Activated CD8-positive, alpha-beta T cell treated with anti-CD3 and anti-CD28 coated beads for 36 hours (primary cell): ENCODE data around the gene ANKRD6. TPM values are rescaled to one million over a fixed set of nuclear protein-coding genes. Genes with fewer than 3 reads are reported as not detected.

Source experiments
- ATAC-seq: fragments of 200-7000 bp; cut with Tn5 transposase; one replicate; pipeline ENCODE4 v1.10.0; 2021; ENCODE audit warnings: mild to moderate bottlenecking, moderate library complexity
- CTCF ChIA-PET: fragments of 350-600 bp; sonication (Branson Sonifier 250); formaldehyde crosslinking; loops from one replicate; lab custom pipeline; 2021; ENCODE audit warnings: antibody characterized with exemption; lab: Charles Lee
- POLR2A ChIA-PET: fragments of 350-600 bp; sonication (Branson Sonifier 250); formaldehyde crosslinking; loops from one replicate; lab custom pipeline; 2021; ENCODE audit warnings: antibody characterized with exemption; lab: Charles Lee
- DNase-seq: peaks from one replicate; pipeline ENCODE4 v3.0.0-alpha.2; 2020
- H3K27ac Mint-ChIP-seq: one replicate; pipeline ENCODE4 v1.8.0; 2021; ENCODE audit warnings: mild to moderate bottlenecking, mixed read lengths
- H3K27me3 Mint-ChIP-seq: one replicate; pipeline ENCODE4 v1.8.0; 2021; ENCODE audit warnings: mixed read lengths
- H3K36me3 Mint-ChIP-seq: one replicate; pipeline ENCODE4 v1.8.0; 2021; ENCODE audit warnings: low read depth, mixed read lengths
- H3K4me1 Mint-ChIP-seq: one replicate; pipeline ENCODE4 v1.8.0; 2021; ENCODE audit warnings: low read depth, mixed read lengths
- H3K4me3 Mint-ChIP-seq: one replicate; pipeline ENCODE4 v1.8.0; 2021; ENCODE audit warnings: mild to moderate bottlenecking, moderate library complexity, mixed read lengths
- H3K9me3 Mint-ChIP-seq: one replicate; pipeline ENCODE4 v1.8.0; 2021; ENCODE audit warnings: mixed read lengths
- intact Hi-C: fragments of 100-400 bp; cut with micrococcal nuclease; formaldehyde crosslinking; loops from one replicate; pipeline ENCODE4 v1.10.0; 2022
- total RNA-seq, 2 experiments: library from RNA; stranded (reverse); gene quantifications; one replicate each; pipeline ENCODE4 v1.2.3, GENCODE V29; 2021
- TF ChIP-seq, protein P1 (sequence below): fragments of 200-600 bp; IDR thresholded peaks from one replicate; pipeline ENCODE4 v1.8.0; 2022; ENCODE audit warnings: antibody characterized with exemption, mild to moderate bottlenecking

Gene ANKRD6
- total RNA-seq, 2 experiments from 2014 or later, result 3.5 to 4.9 TPM

DNA sequence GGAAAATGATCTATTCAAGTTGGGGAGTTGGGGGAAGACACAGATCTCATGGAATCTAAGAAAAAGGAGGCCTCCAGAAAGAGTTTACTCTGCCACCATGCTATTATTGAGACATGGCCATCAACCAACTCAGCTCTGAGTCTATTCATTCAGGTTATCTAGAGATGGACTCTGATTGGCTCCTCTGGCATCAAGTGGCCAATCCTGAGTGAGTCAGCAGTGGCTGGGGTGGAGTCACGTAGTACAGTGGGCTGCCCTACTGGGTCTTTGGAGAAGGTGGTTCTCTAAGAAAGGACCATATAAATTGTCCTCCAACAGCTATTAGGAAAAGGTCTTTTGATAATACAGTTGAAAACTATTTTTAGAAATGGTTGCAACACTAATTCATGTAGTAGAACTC lies 163.5 kb downstream of the ANKRD6 start:
- peak; percentile 36 for DNase-seq
- peaks cover 10% of the 10 kb centered on the region for H3K9me3 Mint-ChIP-seq

DNA sequence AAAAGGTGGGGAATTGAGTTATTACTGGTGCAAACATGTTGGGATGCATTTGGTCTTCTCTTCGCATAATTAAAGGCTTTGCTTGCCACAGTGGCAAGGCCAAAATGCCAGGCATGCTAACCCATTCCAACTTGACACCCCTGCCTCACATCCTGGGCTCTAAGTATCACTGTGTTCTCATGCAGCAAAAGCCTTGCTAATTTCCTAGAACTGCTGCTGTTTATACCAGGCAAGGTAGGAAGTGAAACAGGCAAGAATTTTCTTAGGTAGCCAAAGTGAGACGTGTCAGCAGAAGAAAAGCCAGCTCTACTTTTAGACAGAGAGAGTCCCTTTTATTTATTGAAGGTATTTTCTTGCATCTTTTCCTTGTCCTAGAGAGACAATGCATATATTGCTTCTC lies 164.4 kb downstream of the ANKRD6 start:
- DNase-seq, result no peak
- ChIA-PET POLR2A (no interaction called here), CTCF (interaction anchor here (2.9 kb wide), 1 partner anchor 165 kb away, joined by 10 read pairs; the partner anchor contains the start of gene ANKRD6)
- intact Hi-C loops, result no loop called here
- no peaks in the 10 kb centered on the region for H3K27me3 Mint-ChIP-seq
- H3K4me1 Mint-ChIP-seq, result peaks cover 31% of the 10 kb centered on the region
- peaks cover 10% of the 10 kb centered on the region for H3K9me3 Mint-ChIP-seq
- H3K4me3 Mint-ChIP-seq, result no peak overlapping the region
- H3K27ac Mint-ChIP-seq, result no peak overlapping the region
- TF ChIP-seq, protein P1, sequence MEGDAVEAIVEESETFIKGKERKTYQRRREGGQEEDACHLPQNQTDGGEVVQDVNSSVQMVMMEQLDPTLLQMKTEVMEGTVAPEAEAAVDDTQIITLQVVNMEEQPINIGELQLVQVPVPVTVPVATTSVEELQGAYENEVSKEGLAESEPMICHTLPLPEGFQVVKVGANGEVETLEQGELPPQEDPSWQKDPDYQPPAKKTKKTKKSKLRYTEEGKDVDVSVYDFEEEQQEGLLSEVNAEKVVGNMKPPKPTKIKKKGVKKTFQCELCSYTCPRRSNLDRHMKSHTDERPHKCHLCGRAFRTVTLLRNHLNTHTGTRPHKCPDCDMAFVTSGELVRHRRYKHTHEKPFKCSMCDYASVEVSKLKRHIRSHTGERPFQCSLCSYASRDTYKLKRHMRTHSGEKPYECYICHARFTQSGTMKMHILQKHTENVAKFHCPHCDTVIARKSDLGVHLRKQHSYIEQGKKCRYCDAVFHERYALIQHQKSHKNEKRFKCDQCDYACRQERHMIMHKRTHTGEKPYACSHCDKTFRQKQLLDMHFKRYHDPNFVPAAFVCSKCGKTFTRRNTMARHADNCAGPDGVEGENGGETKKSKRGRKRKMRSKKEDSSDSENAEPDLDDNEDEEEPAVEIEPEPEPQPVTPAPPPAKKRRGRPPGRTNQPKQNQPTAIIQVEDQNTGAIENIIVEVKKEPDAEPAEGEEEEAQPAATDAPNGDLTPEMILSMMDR, result no peak
- ATAC-seq, result no peak
- H3K36me3 Mint-ChIP-seq, result peaks cover 7% of the 10 kb centered on the region

More for the DNA sequence above, 163.5 kb downstream of the ANKRD6 start:
- peak overlapping the region; percentile 92 for H3K27ac Mint-ChIP-seq
- intact Hi-C loops, result no loop called here
- no peaks in the 10 kb centered on the region for H3K27me3 Mint-ChIP-seq
- H3K4me3 Mint-ChIP-seq, result no peak overlapping the region
- ChIA-PET CTCF (interaction anchor here (0.6 to 2.9 kb wide), 3 partner anchors 164 to 224 kb away, joined by 3 to 10 read pairs (median 4); partner anchors contain the start of gene ANKRD6), POLR2A (interaction anchor here (0.6 kb wide), 1 partner anchor 42 kb away, joined by 3 read pairs; the partner anchor contains the start of gene LYRM2)
- H3K4me1 Mint-ChIP-seq, result peaks cover 31% of the 10 kb centered on the region
- peaks cover 7% of the 10 kb centered on the region for H3K36me3 Mint-ChIP-seq
- ATAC-seq, result peak; percentile 67
- TF ChIP-seq, protein P1, result no peak

DNA sequence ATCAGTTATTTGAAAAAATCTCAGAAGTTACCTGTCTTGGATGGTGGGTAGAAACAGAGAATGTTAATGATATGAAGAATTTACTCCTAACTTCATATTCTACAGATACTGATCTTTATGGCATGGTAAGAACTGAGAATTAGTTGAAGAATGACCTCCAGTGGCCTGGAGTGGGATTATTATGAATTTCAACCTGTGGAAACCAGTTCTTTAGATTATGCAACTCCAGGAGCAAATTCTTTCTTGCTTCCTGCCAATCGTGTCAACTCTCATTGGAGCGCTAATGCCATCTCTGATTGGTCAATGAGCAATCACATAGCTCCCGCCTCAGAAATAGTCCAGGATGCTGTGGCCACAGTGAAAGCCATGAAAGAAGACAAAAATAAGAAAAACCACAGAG lies 165.0 kb downstream of the ANKRD6 start:
- Mint-ChIP-seq H3K4me3 (no peak overlapping the region), H3K27ac (peak overlapping the region; percentile 18), H3K4me1 (peaks cover 31% of the 10 kb centered on the region), H3K36me3 (peaks cover 7% of the 10 kb centered on the region), H3K27me3 (no peaks in the 10 kb centered on the region), H3K9me3 (peaks cover 10% of the 10 kb centered on the region)
- DNase-seq (no peak), ATAC-seq (no peak)
- POLR2A ChIA-PET, result no interaction called here
- intact Hi-C loops, result no loop called here
- TF ChIP-seq, protein P1, result no peak
- CTCF ChIA-PET, result interaction anchor here (0.9 to 2.9 kb wide), 6 partner anchors 11 to 231 kb away, joined by 3 to 10 read pairs (median 5); partner anchors contain the start of gene ANKRD6

DNA sequence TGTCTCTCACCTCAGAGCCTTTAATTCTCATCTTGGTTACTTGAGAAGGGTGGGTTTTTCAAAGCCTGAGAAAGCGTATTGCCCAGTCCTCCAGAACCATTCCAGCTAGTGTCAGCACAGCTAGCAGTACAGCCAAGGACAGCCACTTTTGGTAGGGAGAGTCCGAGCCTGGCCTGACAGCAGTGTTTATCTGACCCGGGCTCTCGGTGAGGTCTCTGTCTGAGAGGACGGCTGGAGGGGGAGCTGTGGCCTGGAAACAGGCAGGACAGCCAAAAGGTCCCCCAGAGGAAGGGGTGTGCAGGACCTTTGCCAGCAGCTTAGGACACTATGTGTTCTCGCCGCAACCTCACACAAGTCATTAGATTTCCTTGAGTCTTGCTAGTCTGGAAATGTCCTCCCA lies 166.8 kb downstream of the ANKRD6 start:
- no peaks in the 10 kb centered on the region for H3K27me3 Mint-ChIP-seq
- no peak overlapping the region for H3K27ac Mint-ChIP-seq
- no peak overlapping the region for H3K4me3 Mint-ChIP-seq
- intact Hi-C loops, result no loop called here
- ATAC-seq (no peak), DNase-seq (no peak)
- peaks cover 31% of the 10 kb centered on the region for H3K4me1 Mint-ChIP-seq
- peaks cover 10% of the 10 kb centered on the region for H3K9me3 Mint-ChIP-seq
- CTCF ChIA-PET, result interaction anchor here (0.6 to 2.2 kb wide), 6 partner anchors 10 to 233 kb away, joined by 3 to 10 read pairs (median 6); no protein-coding TSS in a partner anchor
- peaks cover 7% of the 10 kb centered on the region for H3K36me3 Mint-ChIP-seq
- TF ChIP-seq, protein P1, result no peak
- POLR2A ChIA-PET, result no interaction called here

DNA sequence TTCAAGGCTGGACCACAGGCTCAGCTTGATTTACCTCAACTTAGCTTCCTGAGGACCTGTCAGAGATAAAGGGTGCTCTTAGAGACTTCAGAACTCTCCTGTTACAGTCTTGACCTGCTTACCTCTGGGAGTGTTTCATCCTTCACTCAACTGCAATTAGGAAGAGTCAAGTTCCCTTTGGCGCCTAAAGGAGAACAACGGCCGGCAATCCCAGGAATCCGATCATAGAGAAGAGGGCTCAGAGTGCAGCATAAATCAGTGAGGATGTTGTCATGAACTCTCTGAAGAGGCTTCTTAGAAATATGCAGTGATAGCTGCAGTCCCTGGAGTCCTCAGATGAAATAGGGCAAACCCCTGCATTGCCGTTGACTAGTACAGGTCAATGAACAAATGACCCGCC lies 169.2 kb downstream of the ANKRD6 start:
- Mint-ChIP-seq H3K27ac (no peak overlapping the region), H3K4me1 (peaks cover 13% of the 10 kb centered on the region), H3K4me3 (no peak overlapping the region), H3K27me3 (no peaks in the 10 kb centered on the region), H3K9me3 (peaks cover 2% of the 10 kb centered on the region), H3K36me3 (peaks cover 4% of the 10 kb centered on the region)
- DNase-seq (no peak), ATAC-seq (no peak)
- TF ChIP-seq, protein P1, result no peak
- POLR2A ChIA-PET, result no interaction called here
- intact Hi-C loops, result no loop called here
- CTCF ChIA-PET, result interaction anchor here (1.3 to 3.1 kb wide), 2 partner anchors 230 to 231 kb away, joined by 3 to 8 read pairs; no protein-coding TSS in a partner anchor
